Measurements from ENCODE around the gene ZC3H10. TPM values are rescaled to one million over a fixed set of nuclear protein-coding genes. Genes with fewer than 3 reads are reported as not detected.

ZC3H10 gene
- total RNA-seq, 6 experiments from 2014 or later: 1.7 to 5.4 (median 3.2) TPM

GRCh38 chr12:56128670-56129205 lies 10.7 kb downstream of the ZC3H10 start:
- Histone ChIP-seq H3K4me3 (peak overlapping the region; percentile 70 to 95 (median 73)), H3K27me3 (no peaks in the 10 kb centered on the region), H3K9me3 (no peaks in the 10 kb centered on the region), H3K4me1 (peaks cover 0 to 34% (median 11%) of the 10 kb centered on the region in 4 donors), H3K36me3 (peaks cover 0 to 33% (median 20%) of the 10 kb centered on the region in 4 donors), H3K27ac (peak overlapping the region; percentile 78 to 86 (median 85))
- intact Hi-C loops (cut with DNase I): loop anchor here in 1 of 2 donors (5.0 kb wide), 1 partner anchor 59 kb away; the partner anchor contains the start of gene SMARCC2
- 2% methylated on average over 17 of the region's 20 CpGs for WGBS (ENCODE audit: insufficient coverage, low coverage, low lambda C conversion rate, missing lambda C conversion rate)
- DNase-seq: peak in 1 of 3 donors; percentile 57
- TF ChIP-seq CTCF (IDR thresholded peaks at IDR 0.05) (no peak), POLR2A (IDR thresholded peaks at IDR 0.05) (no peak)
- ATAC-seq: peak; percentile 2 to 8 (median 4)

- DNase-seq (peak; percentile 68 to 75 (median 73)), ATAC-seq (peak; percentile 20 to 41 (median 38))
- intact Hi-C loops (cut with DNase I): loop anchor here in 1 of 2 donors (5.0 kb wide), 1 partner anchor 58 kb away; the partner anchor contains the start of gene SMARCC2
- WGBS (ENCODE audit: insufficient coverage, low coverage, low lambda C conversion rate, missing lambda C conversion rate): 1% methylated on average over 28 of the region's 29 CpGs
- Histone ChIP-seq H3K4me3 (peak overlapping the region; percentile 70 to 95 (median 73)), H3K9me3 (no peaks in the 10 kb centered on the region), H3K4me1 (peaks cover 0 to 30% (median 11%) of the 10 kb centered on the region in 4 donors), H3K27ac (peak overlapping the region in 2 of 3 donors; percentile 78 to 85), H3K36me3 (peaks cover 0 to 39% (median 23%) of the 10 kb centered on the region in 4 donors), H3K27me3 (no peaks in the 10 kb centered on the region)
- TF ChIP-seq POLR2A (IDR thresholded peaks at IDR 0.05) (no peak), CTCF (IDR thresholded peaks at IDR 0.05) (no peak)
Measured at GRCh38 chr12:56129206-56129941, 11.3 kb downstream of the ZC3H10 start.

GRCh38 chr12:56129942-56130495 lies 12.0 kb downstream of the ZC3H10 start:
- WGBS (ENCODE audit: insufficient coverage, low coverage, low lambda C conversion rate, missing lambda C conversion rate): 49% methylated on average over 9 of the region's 22 CpGs
- intact Hi-C loops (cut with DNase I): loop anchor here (5.0 kb wide), 1 partner anchor 57 kb away; the partner anchor contains the start of gene SMARCC2 (in 2 of the 2)
- H3K4me3 ChIP-seq: peak overlapping the region; percentile 70 to 95 (median 73)
- no peaks in the 10 kb centered on the region for H3K9me3 ChIP-seq
- peak overlapping the region in 1 of 3 donors; percentile 85 for H3K27ac ChIP-seq
- H3K4me1 ChIP-seq: peaks cover 0 to 30% (median 11%) of the 10 kb centered on the region in 4 donors
- H3K36me3 ChIP-seq: peaks cover 0 to 45% (median 26%) of the 10 kb centered on the region in 4 donors
- no peak for DNase-seq
- H3K27me3 ChIP-seq: no peaks in the 10 kb centered on the region
- TF ChIP-seq CTCF (IDR thresholded peaks at IDR 0.05) (no peak), POLR2A (IDR thresholded peaks at IDR 0.05) (no peak)
- no peak for ATAC-seq

- intact Hi-C loops (cut with DNase I): loop anchor here in 1 of 2 donors (5.0 kb wide), 1 partner anchor 56 kb away; the partner anchor contains the start of gene SMARCC2
- WGBS (ENCODE audit: insufficient coverage, low coverage, low lambda C conversion rate, missing lambda C conversion rate): 50% methylated on average over 2 of the region's 4 CpGs
Measured at GRCh38 chr12:56130876-56131275, 12.8 kb downstream of the ZC3H10 start.

More at GRCh38 chr12:56130876-56131275, 12.8 kb downstream of the ZC3H10 start:
- peaks cover 0 to 27% (median 11%) of the 10 kb centered on the region in 4 donors for H3K4me1 ChIP-seq
- no peaks in the 10 kb centered on the region for H3K9me3 ChIP-seq
- no peak overlapping the region for H3K27ac ChIP-seq
- H3K36me3 ChIP-seq: peaks cover 0 to 49% (median 28%) of the 10 kb centered on the region in 4 donors
- H3K4me3 ChIP-seq: no peak overlapping the region
- H3K27me3 ChIP-seq: no peaks in the 10 kb centered on the region
- TF ChIP-seq CTCF (IDR thresholded peaks at IDR 0.05) (no peak), POLR2A (IDR thresholded peaks at IDR 0.05) (no peak)
- DNase-seq (no peak), ATAC-seq (no peak)
